GM10266 (cell line): ENCODE results near the gene DIAPH1.
A peak's percentile ranks its signal among the peaks of the same experiment; 100 is the strongest.

Source experiments
- DNase-seq: peaks from one replicate; pipeline ENCODE4 v3.0.0; 2012; ENCODE audit errors: extremely low spot score
- CTCF ChIP-seq: IDR thresholded peaks from 2 replicates; pipeline ENCODE4 v1.5.1; 2012; ENCODE audit warnings: mild to moderate bottlenecking, low read depth; ENCODE audit not compliant: control insufficient read depth, insufficient read depth; ENCODE audit errors: missing control alignments

Gene DIAPH1

GRCh38 chr5:141487131-141487530 lies 131.7 kb downstream of the DIAPH1 start:
- TF ChIP-seq CTCF = no peak
- DNase-seq = no peak

GRCh38 chr5:141486091-141486490 lies 132.7 kb downstream of the DIAPH1 start:
- DNase-seq = no peak
- TF ChIP-seq CTCF = no peak

GRCh38 chr5:141485321-141486055 lies 133.3 kb downstream of the DIAPH1 start:
- TF ChIP-seq CTCF = no peak
- DNase-seq = no peak

GRCh38 chr5:141484641-141485311 lies 134.0 kb downstream of the DIAPH1 start, which contains the start of gene PCDHGC4:
PCDHGC4 (plus strand) TSS chr5:141485030; CDS start chr5:141485174, 144 bp downstream.
- no peak for TF ChIP-seq CTCF
- no peak for DNase-seq

GRCh38 chr5:141484310-141484640 lies 134.5 kb downstream of the DIAPH1 start:
- peak; percentile 13 for DNase-seq
- TF ChIP-seq CTCF = no peak

GRCh38 chr5:141483902-141484301 lies 134.9 kb downstream of the DIAPH1 start:
- no peak for TF ChIP-seq CTCF
- peak; percentile 6 for DNase-seq

- no peak for DNase-seq
Observed at GRCh38 chr5:141479776-141480175, 139.0 kb downstream of the DIAPH1 start.

More at GRCh38 chr5:141479776-141480175, 139.0 kb downstream of the DIAPH1 start:
- no peak for TF ChIP-seq CTCF
